Gastroesophageal sphincter (tissue), 4 donors: ENCODE results near the gene EMILIN1. TPM values are rescaled to one million over a fixed set of nuclear protein-coding genes. Genes with fewer than 3 reads are reported as not detected.

Source experiments
- ATAC-seq: fragments of 150-250 bp; one replicate; pipeline ENCODE4 v1.9.1; 2016; ENCODE audit warnings: mild to moderate bottlenecking, moderate library complexity
- H3K27ac ChIP-seq, 4 donors: fragments of 200-600 bp; sonication (generic) in 3 of 4; 1 replicate in 3 of 4; 2 replicates in 1 of 4; pipeline ENCODE4 v1.5.1; 2016 to 2019
- H3K27me3 ChIP-seq: fragments of 200-600 bp; sonication (generic); one replicate; pipeline ENCODE4 v1.5.1; 2019
- H3K36me3 ChIP-seq, 2 donors: fragments of 200-600 bp; sonication (generic); one replicate each; pipeline ENCODE4 v1.5.1; 2019; ENCODE audit warnings: control low read depth in 1 of 2
- H3K4me1 ChIP-seq, 3 donors: fragments of 200-600 bp; sonication (generic); 1 replicate in 2 of 3; 2 replicates in 1 of 3; pipeline ENCODE4 v1.5.1; 2016 to 2019; ENCODE audit warnings: control low read depth in 2 of 3
- H3K4me3 ChIP-seq, 2 donors: fragments of 200-600 bp; sonication (generic); one replicate each; pipeline ENCODE4 v1.5.1; 2019; ENCODE audit warnings: mild to moderate bottlenecking in 1 of 2, moderate library complexity in 1 of 2
- H3K9me3 ChIP-seq, 3 donors: fragments of 200-600 bp; sonication (generic); one replicate each; pipeline ENCODE4 v1.5.1; 2017 to 2019; ENCODE audit warnings: control low read depth in 2 of 3
- CTCF ChIP-seq, 4 experiments: fragments of 200-600 bp in 2 of 4; fragments of 450-650 bp in 2 of 4; sonication (generic) in 1 of 4; IDR thresholded peaks; one replicate each; pipeline ENCODE4 v1.5.1; 2017 to 2019; ENCODE audit warnings: antibody characterized with exemption in 4 of 4, mild to moderate bottlenecking in 2 of 4, moderate library complexity in 2 of 4
- EP300 ChIP-seq: sonication (generic); formaldehyde crosslinking; IDR thresholded peaks from one replicate; pipeline ENCODE4 v1.6.1; 2017; ENCODE audit warnings: antibody characterized with exemption, mild to moderate bottlenecking
- POLR2A ChIP-seq, 2 donors: fragments of 450-650 bp; IDR thresholded peaks; one replicate each; pipeline ENCODE4 v1.6.1; 2017; ENCODE audit warnings: antibody characterized with exemption in 2 of 2, mild to moderate bottlenecking in 2 of 2, moderate library complexity in 1 of 2
- POLR2AphosphoS5 ChIP-seq: sonication (generic); formaldehyde crosslinking; IDR thresholded peaks from one replicate; pipeline ENCODE4 v1.6.1; 2017; ENCODE audit warnings: antibody characterized with exemption
- WGBS, 2 donors: methylation state at CpG; one replicate each; pipeline ENCODE4 v1.1.5; 2018; ENCODE audit warnings: low coverage in 1 of 2; 5-methylcytosine and 5-hydroxymethylcytosine counted together
- total RNA-seq, 4 donors: library from RNA; depleted of rRNA; stranded (reverse); fragments of >200 nt; gene quantifications; one replicate each; pipeline ENCODE4 v1.1.0, GENCODE V29; 2016

EMILIN1 gene
- total RNA-seq, 4 donors from 2014 or later, result 94.1 to 257 (median 174) TPM

- 73 to 88% methylated on average over 3 to 8 of the region's 14 CpGs for WGBS, 2 donors
- Histone ChIP-seq H3K27ac (no peak overlapping the region), H3K9me3 (no peaks in the 10 kb centered on the region)
These were observed 18.9 kb downstream of the EMILIN1 start for GRCh38 chr2:27097341-27097740.

GRCh38 chr2:27099334-27099955 lies 21.0 kb downstream of the EMILIN1 start:
- no peak overlapping the region for H3K27ac ChIP-seq
- no peaks in the 10 kb centered on the region for H3K9me3 ChIP-seq
- no peak overlapping the region for H3K4me3 ChIP-seq
- no peak for ATAC-seq
- TF ChIP-seq POLR2A (IDR thresholded peaks at IDR 0.05) (no peak), CTCF (IDR thresholded peaks at IDR 0.05) (no peak)
- peaks cover 8% of the 10 kb centered on the region for H3K27me3 ChIP-seq
- no CpG with 5 or more reads among the region's 19 CpGs for WGBS, 2 donors
- H3K36me3 ChIP-seq, result peaks cover 0 to 24% of the 10 kb centered on the region in 2 donors
- H3K4me1 ChIP-seq, result peaks cover 0 to 13% (median 4%) of the 10 kb centered on the region in 3 donors

More at GRCh38 chr2:27097341-27097740, 18.9 kb downstream of the EMILIN1 start:
- no peak for TF ChIP-seq EP300
- no peak for TF ChIP-seq POLR2A (IDR thresholded peaks at IDR 0.05)
- TF ChIP-seq POLR2AphosphoS5, result no peak
- no peak for TF ChIP-seq CTCF (IDR thresholded peaks at IDR 0.05)
- H3K27me3 ChIP-seq, result no peaks in the 10 kb centered on the region
- ATAC-seq, result no peak
- H3K4me3 ChIP-seq, result no peak overlapping the region
- peaks cover 0 to 33% of the 10 kb centered on the region in 2 donors for H3K36me3 ChIP-seq
- peaks cover 0 to 13% (median 4%) of the 10 kb centered on the region in 3 donors for H3K4me1 ChIP-seq

- Histone ChIP-seq H3K9me3 (no peaks in the 10 kb centered on the region), H3K27me3 (peaks cover 14% of the 10 kb centered on the region), H3K27ac (no peak overlapping the region), H3K4me3 (no peak overlapping the region), H3K4me1 (peaks cover 0 to 13% (median 4%) of the 10 kb centered on the region in 3 donors), H3K36me3 (peaks cover 0 to 18% of the 10 kb centered on the region in 2 donors)
- ATAC-seq, result no peak
- WGBS, 2 donors, result 67 to 92% methylated on average over 3 to 5 of the region's 10 CpGs
- TF ChIP-seq EP300, result no peak
- no peak for TF ChIP-seq CTCF (IDR thresholded peaks at IDR 0.05)
- TF ChIP-seq POLR2AphosphoS5, result no peak
- TF ChIP-seq POLR2A (IDR thresholded peaks at IDR 0.05), result no peak
These were observed 21.6 kb downstream of the EMILIN1 start for GRCh38 chr2:27100036-27100435.

- H3K4me3 ChIP-seq, result no peak overlapping the region
- TF ChIP-seq POLR2AphosphoS5, result no peak
- no peak for ATAC-seq
- no peaks in the 10 kb centered on the region for H3K9me3 ChIP-seq
- H3K27me3 ChIP-seq, result peaks cover 37% of the 10 kb centered on the region
- H3K27ac ChIP-seq, result no peak overlapping the region
- peaks cover 0 to 18% of the 10 kb centered on the region in 2 donors for H3K36me3 ChIP-seq
- 100% methylated on average over 1 of the region's 5 CpGs; no CpG with 5 or more reads in 1 of the 2 donors for WGBS, 2 donors
- H3K4me1 ChIP-seq, result no peaks in the 10 kb centered on the region
These were observed 23.9 kb downstream of the EMILIN1 start for GRCh38 chr2:27102329-27102728.

- TF ChIP-seq CTCF (IDR thresholded peaks at IDR 0.05), result no peak
- TF ChIP-seq EP300, result no peak
- WGBS, 2 donors, result 36 to 40% methylated on average over 1 to 3 of the region's 3 CpGs
- no peaks in the 10 kb centered on the region for H3K36me3 ChIP-seq
- H3K9me3 ChIP-seq, result no peaks in the 10 kb centered on the region
- H3K4me3 ChIP-seq, result no peak overlapping the region
- ATAC-seq, result no peak
- H3K27ac ChIP-seq, result no peak overlapping the region
- H3K4me1 ChIP-seq, result no peaks in the 10 kb centered on the region
- peaks cover 46% of the 10 kb centered on the region for H3K27me3 ChIP-seq
These were observed 27.6 kb downstream of the EMILIN1 start for GRCh38 chr2:27105981-27106380.
